Measurements from ENCODE around the gene SNTA1. TPM values are rescaled to one million over a fixed set of nuclear protein-coding genes. Genes with fewer than 3 reads are reported as not detected.

SNTA1 gene
- total and polyA plus RNA-seq, 2 experiments from 2014 or later: 24.6 to 28.0 TPM

- DNase-seq (ENCODE audit: low spot score): no peak
- Histone ChIP-seq H3K36me3 (replicated peaks; ENCODE audit: insufficient read depth, low read depth) (no peaks in the 10 kb centered on the region), H3K4me2 (no peak overlapping the region), H3K27ac (no peak overlapping the region), H3K9me2 (replicated peaks; ENCODE audit: insufficient read depth) (no peaks in the 10 kb centered on the region), H3K79me2 (no peaks in the 10 kb centered on the region), H3K9me3 (ENCODE audit: low read depth) (no peaks in the 10 kb centered on the region), H3K4me1 (ENCODE audit: insufficient read depth) (no peaks in the 10 kb centered on the region), H3K4me3 (no peak overlapping the region), H2AFZ (no peak overlapping the region), H4K20me1 (ENCODE audit: insufficient read depth, poor library complexity, severe bottlenecking) (no peaks in the 10 kb centered on the region), H3K27me3 (no peaks in the 10 kb centered on the region)
- TF ChIP-seq CTCF (IDR thresholded peaks at IDR 0.05; ENCODE audit: poor library complexity): no peak
- no peak for TF ChIP-seq EZH2 (IDR thresholded peaks at IDR 0.05; ENCODE audit: borderline replicate concordance)
- TF ChIP-seq EZH2phosphoT487 (IDR thresholded peaks at IDR 0.05; ENCODE audit: low read depth, severe bottlenecking, unreplicated experiment): no peak
- 77% methylated on average over 8 of the region's 8 CpGs for WGBS (ENCODE audit: low lambda C conversion rate, missing lambda C conversion rate)
Observed at GRCh38 chr20:33359399-33360261, 83.9 kb downstream of the SNTA1 start.

Other genes starting within 250 kb of the SNTA1 start
- not detected in 2 replicates for gene BPIFA3, start 226.4 kb downstream of the SNTA1 start, total RNA-seq
- not detected in 2 replicates for gene BPIFA3, start 226.4 kb downstream of the SNTA1 start, polyA plus RNA-seq
- gene BPIFA1, start 207.8 kb downstream of the SNTA1 start, total RNA-seq: not detected in 2 replicates
- gene BPIFA1, start 207.8 kb downstream of the SNTA1 start, polyA plus RNA-seq: not detected in 2 replicates
- 0.10 TPM in 1 of 2 replicates, not detected in the other for gene BPIFB1, start 160.5 kb downstream of the SNTA1 start, total RNA-seq
- gene BPIFB1, start 160.5 kb downstream of the SNTA1 start, polyA plus RNA-seq: 0.32 and 0.85 TPM in 2 replicates
- gene CDK5RAP1, start 42.2 kb downstream of the SNTA1 start, total RNA-seq: 22.4 and 35.6 TPM in 2 replicates
- 52.2 and 63.1 TPM in 2 replicates for gene CDK5RAP1, start 42.2 kb downstream of the SNTA1 start, polyA plus RNA-seq
- gene CBFA2T2, start 46.3 kb upstream of the SNTA1 start, total RNA-seq: 29.2 and 31.1 TPM in 2 replicates
- 33.1 and 37.5 TPM in 2 replicates for gene CBFA2T2, start 46.3 kb upstream of the SNTA1 start, polyA plus RNA-seq
- gene C20orf144, start 218.6 kb upstream of the SNTA1 start, total RNA-seq: 0.30 TPM in 1 of 2 replicates, not detected in the other
- 0.41 and 0.46 TPM in 2 replicates for gene C20orf144, start 218.6 kb upstream of the SNTA1 start, polyA plus RNA-seq
- 0.17 and 0.24 TPM in 2 replicates for gene ACTL10, start 223.2 kb upstream of the SNTA1 start, total RNA-seq
- gene ACTL10, start 223.2 kb upstream of the SNTA1 start, polyA plus RNA-seq: 1.6 and 2.6 TPM in 2 replicates
- 46.2 and 50.6 TPM in 2 replicates for gene NECAB3, start 230.7 kb upstream of the SNTA1 start, total RNA-seq
- gene NECAB3, start 230.7 kb upstream of the SNTA1 start, polyA plus RNA-seq: 55.4 and 64.9 TPM in 2 replicates
- gene E2F1, start 242.6 kb upstream of the SNTA1 start, total RNA-seq: 9.1 and 11.0 TPM in 2 replicates
- gene E2F1, start 242.6 kb upstream of the SNTA1 start, polyA plus RNA-seq: 11.8 and 14.3 TPM in 2 replicates